Breast epithelium (tissue), 3 donors: ENCODE data around the gene AIFM1.

Experiments used
- CTCF ChIP-seq, 3 donors: fragments of 450-650 bp; IDR thresholded peaks; one replicate each; pipeline ENCODE4 v1.5.1; 2016 to 2017; ENCODE audit warnings: antibody characterized with exemption in 3 of 3, mild to moderate bottlenecking in 3 of 3, moderate library complexity in 3 of 3
- POLR2A ChIP-seq: fragments of 450-650 bp; IDR thresholded peaks from one replicate; pipeline ENCODE4 v1.6.1; 2016; ENCODE audit warnings: antibody characterized with exemption, mild to moderate bottlenecking, moderate library complexity
- POLR2AphosphoS5 ChIP-seq, 3 donors: sonication (generic); formaldehyde crosslinking; IDR thresholded peaks; one replicate each; pipeline ENCODE4 v1.6.1; 2017; ENCODE audit warnings: antibody characterized with exemption in 3 of 3

DNA sequence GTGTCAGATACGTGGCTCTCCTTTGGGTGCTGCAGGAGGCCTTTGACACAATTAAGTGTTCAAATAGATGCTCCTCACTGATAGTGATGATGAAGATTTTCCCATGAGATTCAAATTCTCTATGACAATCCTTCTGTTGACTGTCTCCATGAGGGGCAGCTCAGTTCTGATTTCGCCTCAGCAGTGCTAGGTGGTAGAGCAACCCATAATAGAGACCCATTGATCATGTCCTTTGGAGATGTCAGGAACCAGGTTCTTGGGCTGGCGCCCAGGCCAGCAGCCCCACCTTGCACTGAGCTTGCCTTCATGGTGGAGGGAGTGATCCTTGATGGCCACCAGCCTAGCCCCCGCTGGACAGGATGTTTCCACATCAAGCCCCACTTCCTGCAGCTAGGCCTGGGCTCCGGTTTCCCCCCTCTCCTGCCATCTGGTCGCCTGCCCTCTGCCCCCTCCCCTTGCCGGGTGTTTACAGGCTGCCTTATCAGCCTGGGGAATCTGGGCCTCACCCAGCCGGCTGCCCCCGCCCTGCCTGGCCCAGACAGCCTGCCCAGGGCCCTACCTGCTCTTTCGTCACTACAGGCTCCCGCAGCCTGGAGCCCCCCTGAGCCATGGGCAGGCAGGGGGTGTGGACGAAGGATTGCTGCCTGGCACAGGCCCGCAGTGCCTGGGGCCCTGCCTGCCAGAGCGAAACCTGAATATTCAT, 68.0 kb downstream of the AIFM1 start:
- no peak for TF ChIP-seq CTCF (IDR thresholded peaks at IDR 0.05)
- TF ChIP-seq POLR2A, result no peak
- no peak for TF ChIP-seq POLR2AphosphoS5 (IDR thresholded peaks at IDR 0.05)
